HuH-7 (cell line): Measurements from ENCODE around the gene CIITA.

Experiments
- DNase-seq: peaks from one replicate; pipeline ENCODE4 v3.0.0; 2011; ENCODE audit warnings: low spot score

CIITA gene

GRCh38 chr16:10880594-10881452 is 3.8 kb downstream of the CIITA start:
- no peak for DNase-seq

GRCh38 chr16:10881479-10882030 is 4.6 kb downstream of the CIITA start:
- DNase-seq: no peak

- no peak for DNase-seq
Observed at GRCh38 chr16:10883004-10883403, 6.0 kb downstream of the CIITA start.

- DNase-seq: no peak
Observed at GRCh38 chr16:10885246-10885645, 8.2 kb downstream of the CIITA start.

- no peak for DNase-seq
Observed at GRCh38 chr16:10888320-10888937, 11.4 kb downstream of the CIITA start.

GRCh38 chr16:10889855-10890254 is 12.9 kb downstream of the CIITA start:
- no peak for DNase-seq

GRCh38 chr16:10892782-10893318 is 15.8 kb downstream of the CIITA start:
- no peak for DNase-seq

GRCh38 chr16:10895053-10895946 is 18.3 kb downstream of the CIITA start:
- DNase-seq: peak; percentile 69

GRCh38 chr16:10896165-10896564 is 19.2 kb downstream of the CIITA start:
- DNase-seq: no peak

- DNase-seq: no peak
Observed at GRCh38 chr16:10896723-10897122, 19.7 kb downstream of the CIITA start.

GRCh38 chr16:10897134-10897533 is 20.1 kb downstream of the CIITA start:
- no peak for DNase-seq

- no peak for DNase-seq
Observed at GRCh38 chr16:10902999-10903398, 26.0 kb downstream of the CIITA start.

GRCh38 chr16:10906482-10906881 is 29.5 kb downstream of the CIITA start:
- DNase-seq: no peak

GRCh38 chr16:10906914-10907756 is 30.1 kb downstream of the CIITA start:
- DNase-seq: no peak

GRCh38 chr16:10907757-10908045 is 30.7 kb downstream of the CIITA start:
- no peak for DNase-seq

GRCh38 chr16:10911267-10911666 is 34.3 kb downstream of the CIITA start:
- DNase-seq: no peak

GRCh38 chr16:10916534-10916933 is 39.5 kb downstream of the CIITA start:
- DNase-seq: no peak

- DNase-seq: peak; percentile 82
Observed at GRCh38 chr16:10918294-10919002, 41.4 kb downstream of the CIITA start.

GRCh38 chr16:10919003-10919351 is 42.0 kb downstream of the CIITA start:
- DNase-seq: no peak

- no peak for DNase-seq
Observed at GRCh38 chr16:10920726-10921427, 43.9 kb downstream of the CIITA start.
